ENCODE data around the gene GOLGA5.

The GOLGA5 gene

DNA sequence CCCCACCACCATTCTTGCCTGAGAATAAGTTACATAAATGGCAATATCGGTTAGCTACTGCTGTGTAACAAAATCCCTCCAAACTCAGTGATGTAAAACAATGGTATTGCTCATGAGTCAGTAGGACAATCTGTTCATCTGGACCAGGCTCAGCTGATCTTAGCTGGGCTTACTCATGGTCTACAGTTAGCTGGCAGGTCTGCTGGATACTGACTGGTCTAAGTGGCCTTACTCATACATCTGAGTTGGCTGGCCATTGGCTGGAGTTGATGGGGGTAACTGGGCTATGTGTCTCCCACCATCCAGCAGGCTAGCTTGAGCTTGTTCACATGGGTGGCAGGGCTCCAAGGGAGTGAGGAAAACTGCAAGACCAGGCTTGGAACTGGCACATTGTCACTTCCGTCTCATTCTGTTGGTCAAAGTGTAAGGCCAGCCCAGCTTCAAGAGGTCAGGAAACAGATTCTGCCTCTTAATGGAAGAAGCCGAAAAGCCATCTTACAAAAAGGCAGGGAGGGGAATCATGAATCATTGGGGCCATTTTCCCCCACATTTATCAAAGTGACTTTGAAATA is 72.2 kb downstream of the GOLGA5 start:
- Histone ChIP-seq H3K36me3 (replicated peaks) (no peaks in the 10 kb centered on the region), H3K4me3 (ENCODE audit: low read depth, low read length) (no peak overlapping the region), H3K27ac (no peak overlapping the region), H3K27me3 (replicated peaks) (no peaks in the 10 kb centered on the region)
- TF ChIP-seq, protein P1, sequence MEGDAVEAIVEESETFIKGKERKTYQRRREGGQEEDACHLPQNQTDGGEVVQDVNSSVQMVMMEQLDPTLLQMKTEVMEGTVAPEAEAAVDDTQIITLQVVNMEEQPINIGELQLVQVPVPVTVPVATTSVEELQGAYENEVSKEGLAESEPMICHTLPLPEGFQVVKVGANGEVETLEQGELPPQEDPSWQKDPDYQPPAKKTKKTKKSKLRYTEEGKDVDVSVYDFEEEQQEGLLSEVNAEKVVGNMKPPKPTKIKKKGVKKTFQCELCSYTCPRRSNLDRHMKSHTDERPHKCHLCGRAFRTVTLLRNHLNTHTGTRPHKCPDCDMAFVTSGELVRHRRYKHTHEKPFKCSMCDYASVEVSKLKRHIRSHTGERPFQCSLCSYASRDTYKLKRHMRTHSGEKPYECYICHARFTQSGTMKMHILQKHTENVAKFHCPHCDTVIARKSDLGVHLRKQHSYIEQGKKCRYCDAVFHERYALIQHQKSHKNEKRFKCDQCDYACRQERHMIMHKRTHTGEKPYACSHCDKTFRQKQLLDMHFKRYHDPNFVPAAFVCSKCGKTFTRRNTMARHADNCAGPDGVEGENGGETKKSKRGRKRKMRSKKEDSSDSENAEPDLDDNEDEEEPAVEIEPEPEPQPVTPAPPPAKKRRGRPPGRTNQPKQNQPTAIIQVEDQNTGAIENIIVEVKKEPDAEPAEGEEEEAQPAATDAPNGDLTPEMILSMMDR (IDR thresholded peaks at IDR 0.05; ENCODE audit: low read depth, low read length, missing control alignments): no peak
- peak; percentile 7 for DNase-seq
- in situ Hi-C loops (cut with HindIII; ENCODE audit: low pct_ligation_motif_present, low sequenced_read_pairs): no loop called here

GRCh38 chr14:92866901-92867865 is 73.1 kb downstream of the GOLGA5 start:
- Histone ChIP-seq H3K36me3 (replicated peaks) (no peaks in the 10 kb centered on the region), H3K4me3 (ENCODE audit: low read depth, low read length) (no peak overlapping the region), H3K27ac (no peak overlapping the region), H3K27me3 (replicated peaks) (no peaks in the 10 kb centered on the region)
- no peak for DNase-seq
- in situ Hi-C loops (cut with HindIII; ENCODE audit: low pct_ligation_motif_present, low sequenced_read_pairs): no loop called here
- TF ChIP-seq, protein P1 (IDR thresholded peaks at IDR 0.05; ENCODE audit: low read depth, low read length, missing control alignments): no peak

GRCh38 chr14:92874962-92875661 is 81.0 kb downstream of the GOLGA5 start:
- TF ChIP-seq, protein P1 (IDR thresholded peaks at IDR 0.05; ENCODE audit: low read depth, low read length, missing control alignments): no peak
- Histone ChIP-seq H3K4me3 (ENCODE audit: low read depth, low read length) (no peak overlapping the region), H3K27ac (no peak overlapping the region), H3K36me3 (replicated peaks) (no peaks in the 10 kb centered on the region), H3K27me3 (replicated peaks) (no peaks in the 10 kb centered on the region)
- in situ Hi-C loops (cut with HindIII; ENCODE audit: low pct_ligation_motif_present, low sequenced_read_pairs): no loop called here
- no peak for DNase-seq

DNA sequence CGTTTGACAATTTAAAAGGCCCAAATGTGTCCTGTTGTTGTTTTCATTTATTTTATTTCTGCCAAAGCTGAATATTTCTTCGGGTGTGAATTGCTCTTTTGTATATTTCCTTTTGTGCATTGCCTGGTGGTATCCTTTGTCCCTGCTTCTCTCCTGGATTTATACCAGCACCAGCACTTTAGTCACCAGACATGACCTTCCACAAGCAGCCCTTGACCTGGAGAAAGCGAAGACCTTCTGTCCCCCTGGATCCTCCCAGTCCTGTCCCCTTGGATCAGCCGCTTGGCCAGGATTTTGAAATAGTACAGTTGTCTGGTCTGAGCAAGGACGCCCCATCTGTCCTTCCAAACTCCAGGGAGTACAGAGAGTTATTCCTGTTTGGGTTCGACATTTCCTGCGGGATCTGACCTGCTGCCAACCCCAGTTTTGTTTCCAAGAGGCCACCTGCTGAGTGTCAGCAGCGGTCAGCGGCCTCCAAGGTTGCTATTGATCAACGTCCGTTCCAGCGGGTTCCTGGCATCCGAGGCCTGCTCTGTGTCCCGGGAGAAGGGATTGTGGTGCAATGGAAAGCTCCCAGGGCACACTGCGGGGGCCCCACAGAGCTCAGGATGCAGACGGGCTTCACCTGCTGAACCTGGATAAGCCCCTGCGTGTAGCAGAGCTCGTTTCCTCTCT is 83.8 kb downstream of the GOLGA5 start:
- DNase-seq: no peak
- in situ Hi-C loops (cut with HindIII; ENCODE audit: low pct_ligation_motif_present, low sequenced_read_pairs): no loop called here
- no peaks in the 10 kb centered on the region for H3K36me3 ChIP-seq (replicated peaks)
- TF ChIP-seq, protein P1 (IDR thresholded peaks at IDR 0.05; ENCODE audit: low read depth, low read length, missing control alignments): no peak
- peaks cover 2% of the 10 kb centered on the region for H3K27me3 ChIP-seq (replicated peaks)
- H3K27ac ChIP-seq: no peak overlapping the region
- no peak overlapping the region for H3K4me3 ChIP-seq (ENCODE audit: low read depth, low read length)

DNA sequence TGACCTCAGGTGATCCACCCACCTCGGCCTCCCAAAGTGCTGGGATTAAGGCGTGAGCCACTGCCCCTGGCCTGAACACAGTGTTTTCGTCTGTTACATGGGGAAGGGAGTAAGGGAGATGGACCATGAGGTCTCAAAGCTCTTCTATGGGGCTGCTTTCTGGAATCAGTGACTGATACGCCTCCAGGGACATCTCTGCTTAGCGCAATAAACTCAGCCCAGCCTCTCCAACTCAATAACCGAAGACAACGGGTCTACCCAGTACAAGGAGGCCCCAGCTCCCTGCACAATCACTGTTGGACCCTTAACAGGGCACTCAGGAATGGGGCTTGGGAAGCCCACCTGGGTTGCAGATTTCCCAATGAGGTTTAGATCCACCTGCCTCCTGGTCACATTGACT is 86.2 kb downstream of the GOLGA5 start:
- H3K27ac ChIP-seq: no peak overlapping the region
- no peaks in the 10 kb centered on the region for H3K36me3 ChIP-seq (replicated peaks)
- H3K27me3 ChIP-seq (replicated peaks): peaks cover 2% of the 10 kb centered on the region
- no peak for DNase-seq
- no peak overlapping the region for H3K4me3 ChIP-seq (ENCODE audit: low read depth, low read length)
- in situ Hi-C loops (cut with HindIII; ENCODE audit: low pct_ligation_motif_present, low sequenced_read_pairs): no loop called here
- TF ChIP-seq, protein P1 (IDR thresholded peaks at IDR 0.05; ENCODE audit: low read depth, low read length, missing control alignments): no peak
